ENCODE results near the gene ZNF169. TPM values are rescaled to one million over a fixed set of nuclear protein-coding genes. Genes with fewer than 3 reads are reported as not detected.

ZNF169 gene
- total RNA-seq, 1 experiment from 2014 or later: 5.0 TPM

- no peak for TF ChIP-seq PREB (CRISPR knock-in tag; IDR thresholded peaks at IDR 0.05; ENCODE audit: borderline replicate concordance)
- no peak for TF ChIP-seq HMGA2 (CRISPR knock-in tag; IDR thresholded peaks at IDR 0.05)
- TF ChIP-seq FOXP4 (CRISPR knock-in tag; IDR thresholded peaks at IDR 0.05): no peak
- TF ChIP-seq TEAD1 (CRISPR knock-in tag; IDR thresholded peaks at IDR 0.05): no peak
- no peak for TF ChIP-seq ESRRA (CRISPR knock-in tag; IDR thresholded peaks at IDR 0.05; ENCODE audit: borderline replicate concordance)
- no peak for TF ChIP-seq CREM (CRISPR knock-in tag; IDR thresholded peaks at IDR 0.05)
- TF ChIP-seq ATF3 (CRISPR knock-in tag; conservative IDR thresholded peaks at IDR 0.05): no peak
Observed at GRCh38 chr9:94281101-94281500, 22.0 kb downstream of the ZNF169 start (continued).

GRCh38 chr9:94286116-94286515 is 27.0 kb downstream of the ZNF169 start:
- POLR2A ChIA-PET: no interaction called here
- peaks cover 10% of the 10 kb centered on the region for H3K36me3 Mint-ChIP-seq
- peaks cover 14% of the 10 kb centered on the region for H3K4me1 Mint-ChIP-seq
- ATAC-seq (no peak), DNase-seq (ENCODE audit: low spot score) (no peak)
- H3K27ac Mint-ChIP-seq: no peak overlapping the region
- CTCF ChIA-PET: no interaction called here
- no peak overlapping the region for H3K4me3 Mint-ChIP-seq
- no peak for TF ChIP-seq ZNF423 (CRISPR knock-in tag; IDR thresholded peaks at IDR 0.05)
- no peak for TF ChIP-seq ESRRA (CRISPR knock-in tag; IDR thresholded peaks at IDR 0.05; ENCODE audit: borderline replicate concordance)
- TF ChIP-seq ETV6 (CRISPR knock-in tag; IDR thresholded peaks at IDR 0.05): no peak
- TF ChIP-seq SMAD4 (CRISPR knock-in tag; IDR thresholded peaks at IDR 0.05): no peak
- no peak for TF ChIP-seq IRF1 (CRISPR knock-in tag; IDR thresholded peaks at IDR 0.05)
- no peak for TF ChIP-seq MXD4 (CRISPR knock-in tag; IDR thresholded peaks at IDR 0.05; ENCODE audit: borderline replicate concordance)
- TF ChIP-seq AFF4 (CRISPR knock-in tag; IDR thresholded peaks at IDR 0.05; ENCODE audit: borderline replicate concordance): no peak
- TF ChIP-seq SP1 (CRISPR knock-in tag; conservative IDR thresholded peaks at IDR 0.05): no peak
- TF ChIP-seq PREB (CRISPR knock-in tag; IDR thresholded peaks at IDR 0.05; ENCODE audit: borderline replicate concordance): no peak
- peaks cover 1% of the 10 kb centered on the region for H3K9me3 Mint-ChIP-seq
- no peaks in the 10 kb centered on the region for H3K27me3 Mint-ChIP-seq (ENCODE audit: low read depth)

All from WTC11 (cell line).